HCT116 (cell line): ENCODE results near the gene ARIH2. TPM values are rescaled to one million over a fixed set of nuclear protein-coding genes. Genes with fewer than 3 reads are reported as not detected.

ENCODE experiments used
- ATAC-seq: fragments of 200-7000 bp; cut with Tn5 transposase; 2 replicates; pipeline ENCODE4 v1.9.1; 2020; ENCODE audit warnings: mild to moderate bottlenecking, moderate library complexity
- BruUV-seq: library from RNA; stranded (reverse); fragments of 400-500 nt; replicated peaks from 2 replicates; lab custom pipeline; 2021; lab: Mats Ljungman, UMichigan
- CTCF ChIA-PET: fragments of 300-600 bp; sonication (Branson Sonifier 250); formaldehyde crosslinking; loops from one replicate; lab custom pipeline; 2021; ENCODE audit warnings: antibody characterized with exemption; lab: Charles Lee
- POLR2A ChIA-PET: fragments of 300-600, 350-600 bp; sonication (Branson Sonifier 250); formaldehyde crosslinking; loops from one replicate; lab custom pipeline; 2021; ENCODE audit warnings: antibody characterized with exemption; lab: Charles Lee
- RAD21 ChIA-PET, 2 experiments: fragments of 300-600 bp; sonication (Branson Sonifier 250); formaldehyde crosslinking; loops; one replicate each; lab custom pipeline; 2023; ENCODE audit warnings: low total read pairs in 2 of 2; ENCODE audit not compliant: uncharacterized antibody in 2 of 2, unreplicated experiment in 2 of 2, low non-redundant PET in 1 of 2; lab: Charles Lee
- DNase-seq: peaks from one replicate; pipeline ENCODE4 v3.0.0-alpha.2; 2010; ENCODE audit warnings: low read depth, low spot score
- H2AFZ ChIP-seq: fragments of 200-600 bp; shearing (Covaris generic), sonication (generic); 2 replicates; pipeline ENCODE4 v1.6.1; 2017; ENCODE audit warnings: low read depth, mixed run types, mixed read lengths, antibody characterized with exemption, low read length; ENCODE audit not compliant: poor library complexity, severe bottlenecking
- H3K27ac ChIP-seq: 2 replicates; pipeline ENCODE4 v1.5.1; 2012; ENCODE audit warnings: low read depth, low read length
- H3K27me3 ChIP-seq: fragments of 200-600 bp; sonication (generic); 2 replicates; pipeline ENCODE4 v1.6.1; 2016; ENCODE audit warnings: mixed run types, low read length, mixed read lengths; ENCODE audit not compliant: insufficient read depth
- H3K36me3 ChIP-seq, 2 experiments: fragments of 200-500 bp in 1 of 2; fragments of 200-600 bp in 1 of 2; sonication (Bioruptor generic) in 1 of 2; sonication (generic) in 1 of 2; 2 replicates each; pipeline versions ENCODE4 v1.5.1 to v1.6.1; 2014 to 2016; ENCODE audit warnings: low read length in 2 of 2, inconsistent platforms in 1 of 2, mixed read lengths in 1 of 2, mixed run types in 1 of 2; ENCODE audit not compliant: insufficient read depth in 2 of 2, control insufficient read depth in 1 of 2
- H3K4me1 ChIP-seq, 2 experiments: fragments of 200-600 bp in 1 of 2; sonication (generic) in 1 of 2; 2 replicates each; pipeline versions ENCODE4 v1.5.1 to v1.6.1; 2012 to 2017; ENCODE audit warnings: low read length in 2 of 2, inconsistent platforms in 1 of 2, mild to moderate bottlenecking in 1 of 2, mixed read lengths in 1 of 2, mixed run types in 1 of 2, moderate library complexity in 1 of 2; ENCODE audit not compliant: insufficient read depth in 2 of 2, control insufficient read depth in 1 of 2
- H3K4me2 ChIP-seq: fragments of 200-600 bp; sonication (generic); 2 replicates; pipeline ENCODE4 v1.6.1; 2017; ENCODE audit warnings: mixed run types, low read length, mixed read lengths
- H3K4me3 ChIP-seq, 2 experiments: fragments of 200-600 bp in 1 of 2; sonication (generic) in 1 of 2; replicated peaks in 1 of 2; 2 replicates each; pipeline ENCODE4 v1.5.1; 2011 to 2016; ENCODE audit warnings: low read length in 2 of 2, control low read depth in 1 of 2, low read depth in 1 of 2, mild to moderate bottlenecking in 1 of 2, mixed read lengths in 1 of 2, mixed run types in 1 of 2
- H3K79me2 ChIP-seq: fragments of 200-600 bp; sonication (generic); 2 replicates; pipeline ENCODE4 v1.6.1; 2017; ENCODE audit warnings: mild to moderate bottlenecking, mixed run types, low read length, moderate library complexity, mixed read lengths; ENCODE audit not compliant: insufficient read depth
- H3K9ac ChIP-seq: fragments of 200-600 bp; sonication (generic); 2 replicates; pipeline ENCODE4 v1.6.1; 2016; ENCODE audit warnings: low read length, mixed read lengths
- H3K9me2 ChIP-seq: fragments of 200-600 bp; sonication (generic), shearing (Covaris generic); 2 replicates; pipeline ENCODE4 v1.6.1; 2017; ENCODE audit warnings: mixed run types, mild to moderate bottlenecking, moderate library complexity; ENCODE audit not compliant: insufficient read depth
- H3K9me3 ChIP-seq, 2 experiments: fragments of 200-500 bp in 1 of 2; fragments of 200-600 bp in 1 of 2; sonication (Bioruptor generic) in 1 of 2; sonication (generic) in 1 of 2; 2 replicates each; pipeline ENCODE4 v1.6.1; 2014 to 2017; ENCODE audit warnings: low read length in 2 of 2, mixed read lengths in 2 of 2, inconsistent platforms in 1 of 2, low read depth in 1 of 2, mild to moderate bottlenecking in 1 of 2, mixed run types in 1 of 2, moderate library complexity in 1 of 2; ENCODE audit not compliant: control insufficient read depth in 1 of 2, insufficient read depth in 1 of 2
- H4K20me1 ChIP-seq: fragments of 200-600 bp; sonication (generic), shearing (Covaris generic); 2 replicates; pipeline ENCODE4 v1.6.1; 2017; ENCODE audit warnings: mixed run types, mild to moderate bottlenecking, moderate library complexity; ENCODE audit not compliant: insufficient read depth
- ATF3 ChIP-seq: IDR thresholded peaks from 2 replicates; pipeline ENCODE4 v1.6.1; 2012
- CTCF ChIP-seq, 3 experiments: fragments of 200-600 bp in 1 of 3; sonication (generic) in 1 of 3; IDR thresholded peaks in 2 of 3; conservative IDR thresholded peaks in 1 of 3; 2 replicates each; pipeline ENCODE4 v1.5.1; 2012 to 2017; ENCODE audit warnings: low read depth in 2 of 3, low read length in 2 of 3, antibody characterized with exemption in 1 of 3, borderline replicate concordance in 1 of 3, control low read depth in 1 of 3, mild to moderate bottlenecking in 1 of 3, mixed read lengths in 1 of 3, mixed run types in 1 of 3, moderate library complexity in 1 of 3; ENCODE audit not compliant: insufficient read depth in 1 of 3
- EGR1 ChIP-seq: IDR thresholded peaks from 2 replicates; pipeline ENCODE4 v1.6.1; 2012; ENCODE audit warnings: low read depth
- ELF1 ChIP-seq: IDR thresholded peaks from 2 replicates; pipeline ENCODE4 v1.6.1; 2012; ENCODE audit warnings: low read depth, borderline replicate concordance
- FOSL1 ChIP-seq: IDR thresholded peaks from 2 replicates; pipeline ENCODE4 v1.6.1; 2012; ENCODE audit warnings: low read depth
- JUND ChIP-seq: IDR thresholded peaks from 2 replicates; pipeline ENCODE4 v1.6.1; 2012
- SP1 ChIP-seq: IDR thresholded peaks from 2 replicates; pipeline ENCODE4 v1.6.1; 2012; ENCODE audit warnings: low read depth
- intact Hi-C: fragments of 100-400 bp; cut with micrococcal nuclease; formaldehyde crosslinking; loops from 2 replicates; pipeline ENCODE4 v1.10.0; 2022
- total RNA-seq: library from RNA; stranded (reverse); gene quantifications from one replicate; pipeline ENCODE4 v1.2.1, GENCODE V29; 2021; ENCODE audit not compliant: unreplicated experiment

The ARIH2 gene
- total RNA-seq, 1 experiment from 2014 or later, result 105 TPM

GRCh38 chr3:48926425-48927392 lies 8.1 kb downstream of the ARIH2 start:
- Histone ChIP-seq H3K9ac (no peak overlapping the region), H4K20me1 (peaks cover 20% of the 10 kb centered on the region; the same call in 1 of the 2 replicates), H3K27ac (peak overlapping the region; percentile 15; the same call in 1 of the 2 replicates), H3K4me1 (peaks cover 16 to 28% of the 10 kb centered on the region in 2 experiments), H3K9me2 (no peaks in the 10 kb centered on the region), H3K27me3 (no peaks in the 10 kb centered on the region), H3K79me2 (peaks cover 98% of the 10 kb centered on the region), H3K36me3 (peaks cover 27 to 34% of the 10 kb centered on the region in 2 experiments)
- DNase-seq (no peak), ATAC-seq (peak; percentile 77)
- TSS peak; percentile 3 for BruUV-seq
- intact Hi-C loops, result no loop called here
- TF ChIP-seq ELF1, result no peak
- no peak for TF ChIP-seq SP1
- peak; percentile 68 for TF ChIP-seq EGR1
- no peak for TF ChIP-seq ATF3
- no peak for TF ChIP-seq CTCF (IDR thresholded peaks at IDR 0.05 in 2 of 3, conservative IDR thresholded peaks at IDR 0.05 in 1 of 3; ENCODE audit: borderline replicate concordance in 1 of 3, insufficient read depth in 1 of 3, low read depth in 2 of 3, low read length in 2 of 3)
- 0 out of 2 replicates have a peak, but pooled peaks have one; percentile 10 for TF ChIP-seq JUND
- 0 out of 2 replicates have a peak, but pooled peaks have one; percentile 35 for TF ChIP-seq FOSL1
- TF ChIP-seq, all 23 proteins: peak for 3
- CTCF ChIA-PET, result no interaction called here
- peak overlapping the region; percentile 40 for H3K4me2 ChIP-seq
- H2AFZ ChIP-seq, result no peak overlapping the region
- POLR2A ChIA-PET, result no interaction called here
- H3K4me3 ChIP-seq, result no peak overlapping the region
- no peaks in the 10 kb centered on the region for H3K9me3 ChIP-seq
- RAD21 ChIA-PET, result no interaction called here
